PC-9 (cell line): ENCODE measurements around the gene CCNY. TPM values are rescaled to one million over a fixed set of nuclear protein-coding genes. Genes with fewer than 3 reads are reported as not detected.

Source experiments
- BruUV-seq: library from RNA; stranded (reverse); fragments of 400-500 nt; replicated peaks from 2 replicates; lab custom pipeline; 2021; lab: Mats Ljungman, UMichigan
- CTCF ChIA-PET: fragments of 300-600 bp; sonication (Branson Sonifier 250); formaldehyde crosslinking; loops from one replicate; lab custom pipeline; 2022; ENCODE audit warnings: antibody characterized with exemption; lab: Charles Lee
- POLR2A ChIA-PET: fragments of 300-600 bp; sonication (Branson Sonifier 250); formaldehyde crosslinking; loops from one replicate; lab custom pipeline; 2022; ENCODE audit warnings: antibody characterized with exemption; ENCODE audit not compliant: unreplicated experiment; lab: Charles Lee
- DNase-seq, 2 experiments: peaks; one replicate each; pipeline versions ENCODE4 v3.0.0 to v3.0.0-alpha.2; 2015 to 2022; ENCODE audit warnings: mixed read lengths in 1 of 2
- H2AFZ ChIP-seq: fragments of 200-600 bp; sonication (generic); 2 replicates; pipeline ENCODE4 v1.8.1; 2017; ENCODE audit warnings: antibody characterized with exemption
- H3F3A ChIP-seq: fragments of 200-600 bp; sonication (generic); 2 replicates; pipeline ENCODE4 v1.8.1; 2017; ENCODE audit warnings: antibody characterized with exemption, mild to moderate bottlenecking, low read depth; ENCODE audit not compliant: insufficient read depth
- H3K27ac ChIP-seq: fragments of 200-600 bp; sonication (generic); 2 replicates; pipeline ENCODE4 v1.6.1; 2016; ENCODE audit warnings: mixed run types
- H3K27me3 ChIP-seq: fragments of 200-600 bp; sonication (generic); 2 replicates; pipeline ENCODE4 v1.6.1; 2016; ENCODE audit warnings: low read depth, mixed run types; ENCODE audit not compliant: insufficient read depth
- H3K36me3 ChIP-seq: fragments of 200-600 bp; sonication (generic); 2 replicates; pipeline ENCODE4 v1.6.1; 2016; ENCODE audit warnings: low read depth, mixed run types
- H3K4me1 ChIP-seq: fragments of 200-600 bp; sonication (generic); replicated peaks from 2 replicates; pipeline ENCODE4 v1.6.1; 2016; ENCODE audit warnings: mixed run types; ENCODE audit not compliant: insufficient read depth
- H3K4me2 ChIP-seq: fragments of 200-600 bp; sonication (generic); 2 replicates; pipeline ENCODE4 v1.6.1; 2017; ENCODE audit warnings: mixed run types
- H3K4me3 ChIP-seq: fragments of 200-600 bp; sonication (generic); 2 replicates; pipeline ENCODE4 v1.6.1; 2016; ENCODE audit warnings: mixed run types
- H3K79me2 ChIP-seq: fragments of 200-600 bp; sonication (generic); 2 replicates; pipeline ENCODE4 v1.6.1; 2017; ENCODE audit warnings: low read depth, mixed run types
- H3K9me2 ChIP-seq: fragments of 200-600 bp; sonication (generic); 2 replicates; pipeline ENCODE4 v1.8.1; 2017; ENCODE audit warnings: mild to moderate bottlenecking; ENCODE audit not compliant: insufficient read depth
- H3K9me3 ChIP-seq: fragments of 200-600 bp; sonication (generic); 2 replicates; pipeline ENCODE4 v1.8.1; 2016; ENCODE audit warnings: low read depth; ENCODE audit not compliant: insufficient read depth
- H4K20me1 ChIP-seq: fragments of 200-600 bp; sonication (generic); 2 replicates; pipeline ENCODE4 v1.8.1; 2017; ENCODE audit not compliant: insufficient read depth
- EZH2 ChIP-seq: fragments of 200-600 bp; sonication (generic); IDR thresholded peaks from 2 replicates; pipeline ENCODE4 v1.8.0; 2017; ENCODE audit warnings: antibody characterized with exemption, low read depth
- intact Hi-C: fragments of 100-400 bp; cut with micrococcal nuclease; formaldehyde crosslinking; loops from one replicate; pipeline ENCODE4 v1.10.0; 2022; ENCODE audit not compliant: unreplicated experiment
- total RNA-seq: library from RNA; stranded (reverse); gene quantifications from 2 replicates; pipeline ENCODE4 v1.2.3, GENCODE V29; 2021
- TF ChIP-seq, protein P1 (sequence below): fragments of 200-600 bp; sonication (generic); conservative IDR thresholded peaks from 2 replicates; pipeline ENCODE4 v1.6.1; 2017; ENCODE audit warnings: mixed run types, antibody characterized with exemption, mild to moderate bottlenecking, moderate library complexity

Gene CCNY
- total RNA-seq, 1 experiment from 2014 or later = 69.5 TPM

DNA sequence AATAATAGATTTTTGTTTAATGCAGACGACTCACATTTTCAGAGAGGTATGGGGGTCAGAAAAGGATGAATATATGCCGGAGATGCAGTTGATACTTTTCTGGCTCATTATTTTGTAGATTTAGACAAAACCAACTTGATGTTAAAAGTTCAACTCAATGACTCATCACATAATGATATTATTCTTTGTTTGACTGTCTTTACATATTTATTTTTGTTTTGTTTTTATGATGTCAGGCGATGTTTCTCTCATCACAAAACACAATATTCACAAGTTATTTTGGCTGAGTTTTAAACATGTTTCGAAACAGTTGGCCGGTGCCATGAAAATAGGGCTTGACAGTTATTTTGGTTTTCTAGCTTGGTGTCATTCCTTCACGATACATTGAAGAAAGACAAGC, 270.1 kb downstream of the CCNY start:
- no peaks in the 10 kb centered on the region for H3K4me1 ChIP-seq
- no peaks in the 10 kb centered on the region for H3F3A ChIP-seq
- no peak overlapping the region for H3K4me2 ChIP-seq
- no peak overlapping the region for H3K27ac ChIP-seq
- no peak for TF ChIP-seq EZH2
- TF ChIP-seq, protein P1, sequence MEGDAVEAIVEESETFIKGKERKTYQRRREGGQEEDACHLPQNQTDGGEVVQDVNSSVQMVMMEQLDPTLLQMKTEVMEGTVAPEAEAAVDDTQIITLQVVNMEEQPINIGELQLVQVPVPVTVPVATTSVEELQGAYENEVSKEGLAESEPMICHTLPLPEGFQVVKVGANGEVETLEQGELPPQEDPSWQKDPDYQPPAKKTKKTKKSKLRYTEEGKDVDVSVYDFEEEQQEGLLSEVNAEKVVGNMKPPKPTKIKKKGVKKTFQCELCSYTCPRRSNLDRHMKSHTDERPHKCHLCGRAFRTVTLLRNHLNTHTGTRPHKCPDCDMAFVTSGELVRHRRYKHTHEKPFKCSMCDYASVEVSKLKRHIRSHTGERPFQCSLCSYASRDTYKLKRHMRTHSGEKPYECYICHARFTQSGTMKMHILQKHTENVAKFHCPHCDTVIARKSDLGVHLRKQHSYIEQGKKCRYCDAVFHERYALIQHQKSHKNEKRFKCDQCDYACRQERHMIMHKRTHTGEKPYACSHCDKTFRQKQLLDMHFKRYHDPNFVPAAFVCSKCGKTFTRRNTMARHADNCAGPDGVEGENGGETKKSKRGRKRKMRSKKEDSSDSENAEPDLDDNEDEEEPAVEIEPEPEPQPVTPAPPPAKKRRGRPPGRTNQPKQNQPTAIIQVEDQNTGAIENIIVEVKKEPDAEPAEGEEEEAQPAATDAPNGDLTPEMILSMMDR = no peak
- no peaks in the 10 kb centered on the region for H3K9me2 ChIP-seq
- peaks cover 41% of the 10 kb centered on the region; the same call in 1 of the 2 replicates for H3K27me3 ChIP-seq
- intact Hi-C loops = no loop called here
- H4K20me1 ChIP-seq = no peaks in the 10 kb centered on the region
- H3K36me3 ChIP-seq = no peaks in the 10 kb centered on the region
- BruUV-seq = no TSS peak
- H3K79me2 ChIP-seq = no peaks in the 10 kb centered on the region
- no peaks in the 10 kb centered on the region for H3K9me3 ChIP-seq
- no peak overlapping the region for H3K4me3 ChIP-seq
- POLR2A ChIA-PET = interaction anchor here (0.7 kb wide), 1 partner anchor 1238 kb away, joined by 9 read pairs; no protein-coding TSS in a partner anchor
- CTCF ChIA-PET = no interaction called here
- no peak overlapping the region for H2AFZ ChIP-seq
- DNase-seq = no peak

DNA sequence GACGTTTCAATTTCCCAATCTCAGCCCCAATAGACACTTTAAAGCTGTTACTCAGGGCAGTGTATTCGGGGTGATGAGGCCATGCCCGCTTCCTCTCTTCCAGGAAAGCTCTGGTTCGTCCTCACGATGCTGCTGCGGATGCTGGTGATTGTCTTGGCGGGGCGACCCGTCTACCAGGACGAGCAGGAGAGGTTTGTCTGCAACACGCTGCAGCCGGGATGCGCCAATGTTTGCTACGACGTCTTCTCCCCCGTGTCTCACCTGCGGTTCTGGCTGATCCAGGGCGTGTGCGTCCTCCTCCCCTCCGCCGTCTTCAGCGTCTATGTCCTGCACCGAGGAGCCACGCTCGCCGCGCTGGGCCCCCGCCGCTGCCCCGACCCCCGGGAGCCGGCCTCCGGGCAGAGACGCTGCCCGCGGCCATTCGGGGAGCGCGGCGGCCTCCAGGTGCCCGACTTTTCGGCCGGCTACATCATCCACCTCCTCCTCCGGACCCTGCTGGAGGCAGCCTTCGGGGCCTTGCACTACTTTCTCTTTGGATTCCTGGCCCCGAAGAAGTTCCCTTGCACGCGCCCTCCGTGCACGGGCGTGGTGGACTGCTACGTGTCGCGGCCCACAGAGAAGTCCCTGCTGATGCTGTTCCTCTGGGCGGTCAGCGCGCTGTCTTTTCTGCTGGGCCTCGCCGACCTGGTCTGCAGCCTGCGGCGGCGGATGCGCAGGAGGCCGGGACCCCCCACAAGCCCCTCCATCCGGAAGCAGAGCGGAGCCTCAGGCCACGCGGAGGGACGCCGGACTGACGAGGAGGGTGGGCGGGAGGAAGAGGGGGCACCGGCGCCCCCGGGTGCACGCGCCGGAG, 271.4 kb downstream of the CCNY start:
- Histone ChIP-seq H3K4me2 (no peak overlapping the region), H3K9me2 (no peaks in the 10 kb centered on the region), H3K36me3 (no peaks in the 10 kb centered on the region), H3K27me3 (peaks cover 41% of the 10 kb centered on the region; the same call in 1 of the 2 replicates), H3K4me1 (no peaks in the 10 kb centered on the region), H3K9me3 (no peaks in the 10 kb centered on the region), H3K27ac (no peak overlapping the region), H3K4me3 (no peak overlapping the region), H3K79me2 (no peaks in the 10 kb centered on the region), H2AFZ (no peak overlapping the region), H4K20me1 (no peaks in the 10 kb centered on the region), H3F3A (no peaks in the 10 kb centered on the region)
- DNase-seq = no peak
- no TSS peak for BruUV-seq
- POLR2A ChIA-PET = interaction anchor here (0.7 kb wide), 1 partner anchor 1237 kb away, joined by 9 read pairs; no protein-coding TSS in a partner anchor
- CTCF ChIA-PET = no interaction called here
- TF ChIP-seq EZH2 = no peak
- TF ChIP-seq, protein P1 = no peak
- intact Hi-C loops = no loop called here

DNA sequence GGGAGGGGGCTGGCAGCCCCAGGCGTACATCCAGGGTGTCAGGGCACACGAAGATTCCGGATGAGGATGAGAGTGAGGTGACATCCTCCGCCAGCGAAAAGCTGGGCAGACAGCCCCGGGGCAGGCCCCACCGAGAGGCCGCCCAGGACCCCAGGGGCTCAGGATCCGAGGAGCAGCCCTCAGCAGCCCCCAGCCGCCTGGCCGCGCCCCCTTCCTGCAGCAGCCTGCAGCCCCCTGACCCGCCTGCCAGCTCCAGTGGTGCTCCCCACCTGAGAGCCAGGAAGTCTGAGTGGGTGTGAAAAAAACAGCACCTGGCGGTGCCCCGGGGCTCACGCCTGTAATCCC, 272.0 kb downstream of the CCNY start:
- Histone ChIP-seq H3K4me1 (no peaks in the 10 kb centered on the region), H3K79me2 (no peaks in the 10 kb centered on the region), H3K4me2 (no peak overlapping the region), H2AFZ (no peak overlapping the region), H3K36me3 (no peaks in the 10 kb centered on the region), H3K9me3 (no peaks in the 10 kb centered on the region), H3K27ac (no peak overlapping the region), H4K20me1 (no peaks in the 10 kb centered on the region), H3K9me2 (no peaks in the 10 kb centered on the region), H3K27me3 (peaks cover 37% of the 10 kb centered on the region; the same call in 1 of the 2 replicates), H3K4me3 (no peak overlapping the region), H3F3A (no peaks in the 10 kb centered on the region)
- POLR2A ChIA-PET = no interaction called here
- CTCF ChIA-PET = no interaction called here
- DNase-seq = no peak
- intact Hi-C loops = no loop called here
- TF ChIP-seq EZH2 = no peak
- TF ChIP-seq, protein P1 = no peak
- no TSS peak for BruUV-seq
